ENCODE data around the gene ITCH. TPM values are rescaled to one million over a fixed set of nuclear protein-coding genes. Genes with fewer than 3 reads are reported as not detected.
"Not testable (repeated sequence)": the region's sequence is repeated elsewhere in the genome, so short reads cannot be mapped to it uniquely, and the experiment has no call there.

Gene ITCH
- total and polyA plus RNA-seq, 2 experiments from 2014 or later: 31.0 to 47.7 TPM

GRCh38 chr20:34367155-34367554 lies 4.1 kb downstream of the ITCH start:
- H3K9me2 ChIP-seq (ENCODE audit: insufficient read depth): no peaks in the 10 kb centered on the region
- peaks cover 16% of the 10 kb centered on the region for H3K36me3 ChIP-seq (ENCODE audit: low read depth)
- no peak for TF ChIP-seq EZH2 (IDR thresholded peaks at IDR 0.05; ENCODE audit: insufficient read depth, poor library complexity, severe bottlenecking)
- TF ChIP-seq EZH2phosphoT487 (IDR thresholded peaks at IDR 0.05; ENCODE audit: insufficient read depth, low read depth): no peak
- H3K79me2 ChIP-seq (ENCODE audit: insufficient read depth): peaks cover 91% of the 10 kb centered on the region
- H3K27me3 ChIP-seq (replicated peaks; ENCODE audit: insufficient read depth): no peaks in the 10 kb centered on the region
- no peak overlapping the region for H3K9ac ChIP-seq
- H2AFZ ChIP-seq: no peak overlapping the region
- no peak overlapping the region for H3K4me3 ChIP-seq
- H4K20me1 ChIP-seq (ENCODE audit: insufficient read depth): peaks cover 34% of the 10 kb centered on the region; the same call in 1 of the 2 replicates
- DNase-seq: no peak
- H3K27ac ChIP-seq: no peak overlapping the region
- peaks cover 25% of the 10 kb centered on the region for H3K4me1 ChIP-seq (ENCODE audit: insufficient read depth)
- WGBS, 2 experiments (ENCODE audit: low coverage in 1 of 2, low lambda C conversion rate in 2 of 2, missing lambda C conversion rate in 2 of 2): 94 to 98% methylated on average over 5 of the region's 5 CpGs
- H3F3A ChIP-seq (ENCODE audit: insufficient read depth): peaks cover 30% of the 10 kb centered on the region
- in situ Hi-C loops (cut with MboI): no loop called here
- no peaks in the 10 kb centered on the region for H3K9me3 ChIP-seq (ENCODE audit: low read depth)
- H3K4me2 ChIP-seq (ENCODE audit: unreplicated experiment): peak overlapping the region; percentile 28

GRCh38 chr20:34367911-34368310 lies 4.8 kb downstream of the ITCH start:
- H3K4me2 ChIP-seq (ENCODE audit: unreplicated experiment); DNase-seq; in situ Hi-C loops (cut with MboI); H3K27me3 ChIP-seq (replicated peaks; ENCODE audit: insufficient read depth); H3K4me3 ChIP-seq; H2AFZ ChIP-seq; H3K9me3 ChIP-seq (ENCODE audit: low read depth); H3K9ac ChIP-seq; H3K9me2 ChIP-seq (ENCODE audit: insufficient read depth): not testable (repeated sequence)
- Histone ChIP-seq H3F3A (ENCODE audit: insufficient read depth) (peaks cover 32% of the 10 kb centered on the region; the same call in 1 of the 2 replicates), H3K79me2 (ENCODE audit: insufficient read depth) (peaks cover 99% of the 10 kb centered on the region), H3K4me1 (ENCODE audit: insufficient read depth) (peaks cover 25% of the 10 kb centered on the region), H3K27ac (peak overlapping the region; percentile 23), H3K36me3 (ENCODE audit: low read depth) (peaks cover 16% of the 10 kb centered on the region), H4K20me1 (ENCODE audit: insufficient read depth) (peaks cover 34% of the 10 kb centered on the region; the same call in 1 of the 2 replicates)
- WGBS, 2 experiments (ENCODE audit: low coverage in 1 of 2, low lambda C conversion rate in 2 of 2, missing lambda C conversion rate in 2 of 2): 83 to 88% methylated on average over 9 of the region's 9 CpGs

GRCh38 chr20:34368547-34368946 lies 5.5 kb downstream of the ITCH start:
- Histone ChIP-seq H3K79me2 (ENCODE audit: insufficient read depth) (peaks cover 100% of the 10 kb centered on the region), H3F3A (ENCODE audit: insufficient read depth) (peaks cover 33% of the 10 kb centered on the region; the same call in 1 of the 2 replicates), H3K9me2 (ENCODE audit: insufficient read depth) (no peaks in the 10 kb centered on the region), H2AFZ (no peak overlapping the region), H3K36me3 (ENCODE audit: low read depth) (peaks cover 18% of the 10 kb centered on the region), H3K4me3 (no peak overlapping the region), H3K4me1 (ENCODE audit: insufficient read depth) (peaks cover 25% of the 10 kb centered on the region), H3K4me2 (ENCODE audit: unreplicated experiment) (no peak overlapping the region), H3K9me3 (ENCODE audit: low read depth) (no peaks in the 10 kb centered on the region), H4K20me1 (ENCODE audit: insufficient read depth) (peaks cover 34% of the 10 kb centered on the region; the same call in 1 of the 2 replicates), H3K9ac (no peak overlapping the region), H3K27me3 (replicated peaks; ENCODE audit: insufficient read depth) (no peaks in the 10 kb centered on the region), H3K27ac (peak overlapping the region; percentile 23)
- in situ Hi-C loops (cut with MboI): no loop called here
- TF ChIP-seq EZH2phosphoT487 (IDR thresholded peaks at IDR 0.05; ENCODE audit: insufficient read depth, low read depth) (no peak), EZH2 (IDR thresholded peaks at IDR 0.05; ENCODE audit: insufficient read depth, poor library complexity, severe bottlenecking) (no peak)
- DNase-seq: peak; percentile 39
- 45 to 51% methylated on average over 4 of the region's 4 CpGs for WGBS, 2 experiments (ENCODE audit: low coverage in 1 of 2, low lambda C conversion rate in 2 of 2, missing lambda C conversion rate in 2 of 2)

GRCh38 chr20:34369265-34369664 lies 6.2 kb downstream of the ITCH start:
- H3K9me2 ChIP-seq (ENCODE audit: insufficient read depth): no peaks in the 10 kb centered on the region
- peaks cover 24% of the 10 kb centered on the region for H3K36me3 ChIP-seq (ENCODE audit: low read depth)
- no peaks in the 10 kb centered on the region for H3K9me3 ChIP-seq (ENCODE audit: low read depth)
- no peak for DNase-seq
- H3K79me2 ChIP-seq (ENCODE audit: insufficient read depth): peaks cover 100% of the 10 kb centered on the region
- H3K4me3 ChIP-seq: no peak overlapping the region
- H3K9ac ChIP-seq: no peak overlapping the region
- peaks cover 35% of the 10 kb centered on the region; the same call in 1 of the 2 replicates for H3F3A ChIP-seq (ENCODE audit: insufficient read depth)
- in situ Hi-C loops (cut with MboI): no loop called here
- H3K4me1 ChIP-seq (ENCODE audit: insufficient read depth): peaks cover 25% of the 10 kb centered on the region
- H2AFZ ChIP-seq: no peak overlapping the region
- TF ChIP-seq EZH2 (IDR thresholded peaks at IDR 0.05; ENCODE audit: insufficient read depth, poor library complexity, severe bottlenecking): no peak
- TF ChIP-seq EZH2phosphoT487 (IDR thresholded peaks at IDR 0.05; ENCODE audit: insufficient read depth, low read depth): no peak
- WGBS, 2 experiments (ENCODE audit: low coverage in 1 of 2, low lambda C conversion rate in 2 of 2, missing lambda C conversion rate in 2 of 2): 61 to 67% methylated on average over 3 of the region's 3 CpGs
- no peak overlapping the region for H3K4me2 ChIP-seq (ENCODE audit: unreplicated experiment)
- H3K27ac ChIP-seq: no peak overlapping the region
- H4K20me1 ChIP-seq (ENCODE audit: insufficient read depth): peaks cover 34% of the 10 kb centered on the region; the same call in 1 of the 2 replicates
- H3K27me3 ChIP-seq (replicated peaks; ENCODE audit: insufficient read depth): no peaks in the 10 kb centered on the region

- Histone ChIP-seq H3F3A (ENCODE audit: insufficient read depth) (peaks cover 35% of the 10 kb centered on the region; the same call in 1 of the 2 replicates), H3K27ac (no peak overlapping the region), H2AFZ (no peak overlapping the region), H3K36me3 (ENCODE audit: low read depth) (peaks cover 29% of the 10 kb centered on the region), H3K27me3 (replicated peaks; ENCODE audit: insufficient read depth) (no peaks in the 10 kb centered on the region), H3K4me1 (ENCODE audit: insufficient read depth) (peaks cover 22% of the 10 kb centered on the region), H4K20me1 (ENCODE audit: insufficient read depth) (peaks cover 34% of the 10 kb centered on the region; the same call in 1 of the 2 replicates), H3K4me2 (ENCODE audit: unreplicated experiment) (no peak overlapping the region), H3K9ac (no peak overlapping the region), H3K9me3 (ENCODE audit: low read depth) (no peaks in the 10 kb centered on the region), H3K9me2 (ENCODE audit: insufficient read depth) (no peaks in the 10 kb centered on the region), H3K4me3 (no peak overlapping the region), H3K79me2 (ENCODE audit: insufficient read depth) (peaks cover 100% of the 10 kb centered on the region)
- in situ Hi-C loops (cut with MboI): no loop called here
- no peak for TF ChIP-seq EZH2phosphoT487 (IDR thresholded peaks at IDR 0.05; ENCODE audit: insufficient read depth, low read depth)
- TF ChIP-seq EZH2 (IDR thresholded peaks at IDR 0.05; ENCODE audit: insufficient read depth, poor library complexity, severe bottlenecking): no peak
- WGBS, 2 experiments (ENCODE audit: low coverage in 1 of 2, low lambda C conversion rate in 2 of 2, missing lambda C conversion rate in 2 of 2): 94 to 95% methylated on average over 6 of the region's 6 CpGs
- no peak for DNase-seq
Measured at GRCh38 chr20:34370062-34370461, 7.0 kb downstream of the ITCH start.
